ENCODE results near the gene MAMLD1.

GRCh38 chrX:150339736-150340135 lies 23.4 kb upstream of the MAMLD1 start:
- TF ChIP-seq POLR2A (IDR thresholded peaks at IDR 0.05; ENCODE audit: control extremely low read depth in 1 of 2, low read depth in 2 of 2, low read length in 2 of 2) (no peak), CTCF (IDR thresholded peaks at IDR 0.05; ENCODE audit: control extremely low read depth in 1 of 3, insufficient read depth in 1 of 3, low read depth in 1 of 3, low read length in 3 of 3) (no peak), EZH2 (IDR thresholded peaks at IDR 0.05; ENCODE audit: low read depth, low read length, severe bottlenecking) (no peak), HDAC2 (IDR thresholded peaks at IDR 0.05; ENCODE audit: borderline replicate concordance in 1 of 2, low read depth in 2 of 2, low read length in 2 of 2) (no peak), MAFK (IDR thresholded peaks at IDR 0.05; ENCODE audit: low read depth, low read length) (no peak), SIX5 (IDR thresholded peaks at IDR 0.05; ENCODE audit: low read depth, low read length) (no peak), SP4 (IDR thresholded peaks at IDR 0.05; ENCODE audit: low read length) (no peak), NRF1 (IDR thresholded peaks at IDR 0.05; ENCODE audit: low read depth, low read length) (no peak), E2F6 (IDR thresholded peaks at IDR 0.05) (no peak), CREB1 (IDR thresholded peaks at IDR 0.05) (no peak), YY1 (IDR thresholded peaks at IDR 0.05; ENCODE audit: low read depth, low read length) (no peak)
